Measurements from ENCODE around the gene SLC23A2. TPM values are rescaled to one million over a fixed set of nuclear protein-coding genes. Genes with fewer than 3 reads are reported as not detected.

Gene SLC23A2
- total and polyA plus RNA-seq, 8 donors: 2.6 to 58.3 (median 6.4) TPM

- Histone ChIP-seq H3K36me3 (peaks cover 0 to 6% (median 1%) of the 10 kb centered on the region in 4 donors), H3K4me1 (peaks cover 4 to 24% (median 16%) of the 10 kb centered on the region in 4 donors), H3K4me3 (no peak overlapping the region), H3K27ac (no peak overlapping the region), H3K9me3 (no peaks in the 10 kb centered on the region), H3K27me3 (no peaks in the 10 kb centered on the region)
- intact Hi-C loops (cut with DNase I; ENCODE audit: low total_unique reads): loop anchor here (10.0 kb wide), 1 partner anchor 347 kb away; no protein-coding TSS in a partner anchor
- DNase-seq: no peak
- TF ChIP-seq POLR2AphosphoS5 (IDR thresholded peaks at IDR 0.05) (no peak), EP300 (IDR thresholded peaks at IDR 0.05) (no peak), CTCF (IDR thresholded peaks at IDR 0.05) (no peak), POLR2A (IDR thresholded peaks at IDR 0.05) (no peak)
- 82 to 100% (median 92%) methylated on average over 1 of the region's 1 CpG for WGBS, 5 donors
Observed at GRCh38 chr20:4952229-4952628, 49.1 kb downstream of the SLC23A2 start.

DNA sequence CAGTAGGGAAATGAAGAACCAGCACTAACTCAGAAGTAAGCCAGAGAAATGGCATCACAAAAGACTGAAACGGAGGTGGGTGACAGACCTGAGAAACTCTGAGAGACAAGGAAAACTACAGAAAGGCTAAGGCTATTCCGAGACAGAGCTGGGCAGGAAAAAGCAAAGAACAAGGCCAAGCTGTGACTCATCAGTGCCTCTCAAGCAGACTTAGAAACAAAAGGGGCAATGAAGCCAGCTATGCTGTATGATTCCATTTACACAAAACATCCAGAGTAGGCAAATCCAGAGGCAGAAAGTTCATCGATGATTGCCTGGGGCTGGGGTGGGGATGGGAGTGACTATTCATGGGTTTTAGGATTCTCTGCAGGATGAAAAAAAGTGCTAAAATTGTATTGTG lies 50.0 kb downstream of the SLC23A2 start:
- WGBS, 5 donors: 52 to 86% (median 68%) methylated on average over 3 of the region's 3 CpGs
- peak in 1 of 3 donors; percentile 6 for TF ChIP-seq POLR2AphosphoS5 (IDR thresholded peaks at IDR 0.05)
- no peak for TF ChIP-seq CTCF (IDR thresholded peaks at IDR 0.05)
- TF ChIP-seq POLR2A (IDR thresholded peaks at IDR 0.05): no peak
- H3K4me1 ChIP-seq: peaks cover 6 to 29% (median 20%) of the 10 kb centered on the region in 4 donors
- H3K4me3 ChIP-seq: no peak overlapping the region
- H3K36me3 ChIP-seq: peaks cover 0 to 6% (median 1%) of the 10 kb centered on the region in 4 donors
- peak overlapping the region in 4 of 5 donors; percentile 18 to 63 (median 40) for H3K27ac ChIP-seq
- H3K27me3 ChIP-seq: no peaks in the 10 kb centered on the region
- no peaks in the 10 kb centered on the region for H3K9me3 ChIP-seq
- DNase-seq: peak in 1 of 2 donors; percentile 63
- intact Hi-C loops (cut with DNase I; ENCODE audit: low total_unique reads): loop anchor here (10.0 kb wide), 1 partner anchor 346 kb away; no protein-coding TSS in a partner anchor

DNA sequence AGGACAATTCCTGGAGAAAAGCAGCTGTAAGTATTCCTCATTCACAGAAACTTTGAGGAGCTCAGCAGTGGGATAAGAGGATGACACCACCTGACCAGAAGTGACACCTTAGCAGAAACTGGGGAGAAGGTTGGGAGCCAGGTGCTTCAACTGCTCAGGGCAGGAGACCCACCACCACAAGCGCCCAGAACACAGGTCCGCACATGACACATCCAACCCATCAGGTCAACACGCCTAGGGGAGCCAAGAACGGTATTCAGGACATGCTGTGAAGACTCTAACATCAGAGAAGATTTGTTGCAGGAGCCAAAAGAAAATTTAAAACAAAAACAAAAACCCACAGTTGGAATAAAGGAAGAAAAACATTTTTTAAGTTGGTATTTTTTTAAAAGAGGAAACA lies 50.5 kb downstream of the SLC23A2 start:
- Histone ChIP-seq H3K27me3 (no peaks in the 10 kb centered on the region), H3K27ac (peak overlapping the region in 4 of 5 donors; percentile 18 to 63 (median 40)), H3K36me3 (peaks cover 0 to 6% (median 1%) of the 10 kb centered on the region in 4 donors), H3K4me1 (peaks cover 6 to 29% (median 20%) of the 10 kb centered on the region in 4 donors), H3K4me3 (no peak overlapping the region), H3K9me3 (no peaks in the 10 kb centered on the region)
- no peak for DNase-seq
- WGBS, 5 donors: 87 to 95% (median 93%) methylated on average over 4 of the region's 4 CpGs
- intact Hi-C loops (cut with DNase I; ENCODE audit: low total_unique reads): loop anchor here (10.0 kb wide), 1 partner anchor 346 kb away; no protein-coding TSS in a partner anchor
- TF ChIP-seq CTCF (IDR thresholded peaks at IDR 0.05) (no peak), POLR2A (IDR thresholded peaks at IDR 0.05) (no peak), EP300 (IDR thresholded peaks at IDR 0.05) (no peak), POLR2AphosphoS5 (IDR thresholded peaks at IDR 0.05) (no peak)

DNA sequence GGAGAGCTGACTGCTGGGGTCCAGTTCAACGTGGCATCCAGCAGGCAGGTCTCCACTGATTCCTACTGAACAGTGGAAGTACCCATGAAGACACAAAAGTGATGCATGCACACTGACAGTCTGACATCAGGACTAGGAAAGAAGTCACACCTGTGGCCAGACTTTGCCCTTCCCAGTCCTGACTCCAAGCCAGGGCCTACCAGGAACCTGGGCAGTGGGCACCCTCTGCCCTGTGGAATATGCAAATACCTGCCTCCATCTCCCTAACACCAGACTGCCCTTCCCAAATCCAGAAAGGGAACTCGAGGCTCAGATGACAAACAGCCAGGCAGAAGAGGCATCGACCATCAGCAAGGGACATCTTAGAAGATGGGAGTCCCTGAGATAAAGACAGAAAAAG lies 50.9 kb downstream of the SLC23A2 start:
- TF ChIP-seq CTCF (IDR thresholded peaks at IDR 0.05): no peak
- no peak for TF ChIP-seq POLR2A (IDR thresholded peaks at IDR 0.05)
- TF ChIP-seq EP300 (IDR thresholded peaks at IDR 0.05): no peak
- TF ChIP-seq POLR2AphosphoS5 (IDR thresholded peaks at IDR 0.05): no peak
- peaks cover 0 to 6% (median 1%) of the 10 kb centered on the region in 4 donors for H3K36me3 ChIP-seq
- no peaks in the 10 kb centered on the region for H3K9me3 ChIP-seq
- no peak overlapping the region for H3K4me3 ChIP-seq
- no peaks in the 10 kb centered on the region for H3K27me3 ChIP-seq
- DNase-seq: no peak
- 38 to 70% (median 69%) methylated on average over 3 of the region's 3 CpGs for WGBS, 5 donors
- peak overlapping the region in 4 of 5 donors; percentile 18 to 63 (median 40) for H3K27ac ChIP-seq
- peaks cover 6 to 29% (median 20%) of the 10 kb centered on the region in 4 donors for H3K4me1 ChIP-seq
- intact Hi-C loops (cut with DNase I; ENCODE audit: low total_unique reads): loop anchor here (10.0 kb wide), 1 partner anchor 346 kb away; no protein-coding TSS in a partner anchor

Data from stomach (tissue), 9 donors.